GM18520 (cell line): ENCODE measurements around the gene ANTKMT.

Experiments
- ATAC-seq: cut with Tn5 transposase; IDR thresholded peaks from one replicate; pipeline ENCODE4 v1.9.1; 2021; ENCODE audit not compliant: unreplicated experiment

ANTKMT gene

GRCh38 chr16:761625-762513, 40.9 kb downstream of the ANTKMT start:
- ATAC-seq = no peak

- no peak for ATAC-seq
Observed at GRCh38 chr16:762595-763268, 41.8 kb downstream of the ANTKMT start.

GRCh38 chr16:763369-764183, 42.6 kb downstream of the ANTKMT start:
- no peak for ATAC-seq

GRCh38 chr16:764184-764750, 43.3 kb downstream of the ANTKMT start:
- ATAC-seq = no peak

- ATAC-seq = no peak
Observed at GRCh38 chr16:764848-765487, 44.0 kb downstream of the ANTKMT start.

GRCh38 chr16:765488-765865, 44.5 kb downstream of the ANTKMT start:
- ATAC-seq = no peak

- no peak for ATAC-seq
Observed at GRCh38 chr16:766008-766819, 45.3 kb downstream of the ANTKMT start.

- ATAC-seq = no peak
Observed at GRCh38 chr16:766820-767640, 46.1 kb downstream of the ANTKMT start.

GRCh38 chr16:767743-768235, 46.8 kb downstream of the ANTKMT start:
- ATAC-seq = no peak

- ATAC-seq = no peak
Observed at GRCh38 chr16:768428-768827, 47.5 kb downstream of the ANTKMT start.

GRCh38 chr16:769184-769784, 48.3 kb downstream of the ANTKMT start:
- no peak for ATAC-seq

- no peak for ATAC-seq
Observed at GRCh38 chr16:769934-770333, 49.0 kb downstream of the ANTKMT start.

GRCh38 chr16:770411-770810, 49.5 kb downstream of the ANTKMT start:
- no peak for ATAC-seq
